Naive thymus-derived CD4-positive, alpha-beta T cell (primary cell): ENCODE data around the gene LDLR. TPM values are rescaled to one million over a fixed set of nuclear protein-coding genes. Genes with fewer than 3 reads are reported as not detected.
"Not testable (repeated sequence)": the region's sequence is repeated elsewhere in the genome, so short reads cannot be mapped to it uniquely, and the experiment has no call there.

Experiments
- ATAC-seq: fragments of 150-1000 bp; cut with Tn5 transposase; 2 replicates; pipeline ENCODE4 v1.10.0; 2021; ENCODE audit warnings: mild to moderate bottlenecking, moderate library complexity
- CTCF ChIA-PET: fragments of 350-600 bp; sonication (Branson Sonifier 250); formaldehyde crosslinking; loops from one replicate; lab custom pipeline; 2021; ENCODE audit warnings: antibody characterized with exemption; lab: Charles Lee
- POLR2A ChIA-PET: fragments of 350-600 bp; sonication (Branson Sonifier 250); formaldehyde crosslinking; loops from one replicate; lab custom pipeline; 2021; ENCODE audit warnings: antibody characterized with exemption, inconsistent platforms; lab: Charles Lee
- DNase-seq, 9 donors: peaks; one replicate each; pipeline versions ENCODE4 v3.0.0 to v3.0.0-alpha.2; 2020 to 2022; ENCODE audit warnings: mixed read lengths in 1 of 9
- H3K27ac ChIP-seq: one replicate; pipeline ENCODE4 v1.7.0; 2013; ENCODE audit warnings: mild to moderate bottlenecking, low read depth, low read length, moderate library complexity
- H3K27me3 ChIP-seq, 2 donors: one replicate each; pipeline ENCODE4 v1.7.0; 2013; ENCODE audit warnings: low read length in 2 of 2, mild to moderate bottlenecking in 2 of 2, moderate library complexity in 2 of 2; ENCODE audit not compliant: control insufficient read depth in 2 of 2, insufficient read depth in 2 of 2
- H3K36me3 ChIP-seq, 3 experiments: 1 replicate in 2 of 3; 2 replicates in 1 of 3; pipeline ENCODE4 v1.7.0; 2013; ENCODE audit warnings: low read length in 3 of 3, mild to moderate bottlenecking in 3 of 3, moderate library complexity in 1 of 3; ENCODE audit not compliant: insufficient read depth in 3 of 3, control insufficient read depth in 2 of 3
- H3K4me1 ChIP-seq, 2 donors: one replicate each; pipeline ENCODE4 v1.7.0; 2013; ENCODE audit warnings: low read length in 2 of 2, mild to moderate bottlenecking in 2 of 2, moderate library complexity in 1 of 2; ENCODE audit not compliant: control insufficient read depth in 2 of 2, insufficient read depth in 2 of 2
- H3K4me3 ChIP-seq: 2 replicates; pipeline ENCODE4 v1.7.0; 2013; ENCODE audit warnings: mild to moderate bottlenecking, low read length
- H3K9me3 ChIP-seq, 3 experiments: 1 replicate in 2 of 3; 2 replicates in 1 of 3; pipeline ENCODE4 v1.7.0; 2013; ENCODE audit warnings: low read length in 3 of 3; ENCODE audit not compliant: control insufficient read depth in 2 of 3
- H3K27ac Mint-ChIP-seq, 9 donors: one replicate each; pipeline ENCODE4 v1.8.0; 2020 to 2022; ENCODE audit warnings: mixed read lengths in 9 of 9, mild to moderate bottlenecking in 8 of 9, moderate library complexity in 5 of 9, inconsistent platforms in 2 of 9
- H3K27me3 Mint-ChIP-seq, 5 donors: one replicate each; pipeline ENCODE4 v1.8.0; 2021 to 2022; ENCODE audit warnings: mixed read lengths in 5 of 5, mild to moderate bottlenecking in 1 of 5
- H3K36me3 Mint-ChIP-seq, 5 donors: one replicate each; pipeline ENCODE4 v1.8.0; 2020 to 2022; ENCODE audit warnings: mixed read lengths in 5 of 5, mild to moderate bottlenecking in 3 of 5, inconsistent platforms in 1 of 5
- H3K4me1 Mint-ChIP-seq, 7 donors: one replicate each; pipeline ENCODE4 v1.8.0; 2020 to 2022; ENCODE audit warnings: mixed read lengths in 7 of 7, mild to moderate bottlenecking in 3 of 7, inconsistent platforms in 1 of 7
- H3K4me3 Mint-ChIP-seq, 10 donors: one replicate each; pipeline ENCODE4 v1.8.0; 2020 to 2022; ENCODE audit warnings: mild to moderate bottlenecking in 10 of 10, mixed read lengths in 10 of 10, moderate library complexity in 6 of 10, inconsistent platforms in 2 of 10
- H3K9me3 Mint-ChIP-seq, 11 donors: one replicate each; pipeline ENCODE4 v1.8.0; 2020 to 2022; ENCODE audit warnings: mixed read lengths in 11 of 11, mild to moderate bottlenecking in 4 of 11, inconsistent platforms in 1 of 11, moderate library complexity in 1 of 11
- intact Hi-C, 2 donors: fragments of 100-400 bp; cut with micrococcal nuclease; formaldehyde crosslinking; loops; one replicate each; pipeline ENCODE4 v1.15.1; 2023
- microRNA-seq: library from miRNA; unstranded; fragments of <30 nt; microRNA quantifications from one replicate; pipeline ENCODE4 v1.2.0, GENCODE V29; 2022; ENCODE audit warnings: borderline microRNAs expressed
- polyA plus RNA-seq, 2 donors: library from polyadenylated mRNA; unstranded; fragments of 300-500 nt; fragmentation: Illumina TruSeq; gene quantifications; one replicate each; pipeline ENCODE4 v1.2.3, GENCODE V29; 2021
- total RNA-seq, 6 experiments: library from RNA in 5 of 6; stranded (reverse) in 5 of 6; gene quantifications; 1 replicate in 5 of 6; 2 replicates in 1 of 6; pipeline ENCODE4 v1.2.3 and lab custom pipeline; 2021 to 2026

Gene LDLR
- total and polyA plus RNA-seq, 7 experiments from 2014 or later = 5.5 to 90.3 (median 34.2) TPM

DNA sequence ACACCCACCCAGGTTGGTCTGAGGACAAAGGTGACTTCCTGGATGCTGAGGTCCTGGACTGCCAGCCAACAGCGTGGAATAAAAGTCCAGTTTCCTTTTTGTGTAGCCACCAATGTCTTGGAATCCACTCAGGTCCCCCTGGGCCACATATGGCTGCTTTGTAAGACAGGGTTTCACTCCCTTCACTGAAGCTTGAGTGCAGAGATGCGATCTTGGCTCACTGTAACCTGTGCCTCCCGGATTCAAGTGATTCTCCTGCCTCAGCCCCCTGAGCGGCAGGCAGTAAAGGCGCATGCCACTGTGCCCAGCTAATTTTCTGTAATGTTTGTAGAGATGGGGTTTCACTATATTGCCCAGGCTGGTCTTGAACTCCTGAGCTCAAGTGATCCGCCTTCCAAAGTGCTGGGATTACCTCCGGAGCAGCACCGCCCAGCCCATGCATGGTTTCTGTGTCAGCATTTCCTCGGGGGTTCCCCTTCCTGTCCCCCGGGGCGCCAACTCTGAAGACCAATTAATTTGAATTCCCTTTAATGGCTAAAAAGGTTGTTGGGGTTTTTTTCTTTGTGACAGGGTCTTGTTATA is 90.5 kb downstream of the LDLR start:
- H3K27ac ChIP-seq = no peak overlapping the region
- ChIA-PET CTCF (no interaction called here), POLR2A (no interaction called here)
- intact Hi-C loops = no loop called here
- no peak for DNase-seq
- H3K4me1 Mint-ChIP-seq = peaks cover 0 to 7% (median 0%) of the 10 kb centered on the region in 7 donors
- no peaks in the 10 kb centered on the region for H3K36me3 ChIP-seq
- H3K36me3 Mint-ChIP-seq = no peaks in the 10 kb centered on the region
- H3K4me3 ChIP-seq = no peak overlapping the region
- H3K9me3 ChIP-seq = no peaks in the 10 kb centered on the region
- no peak for ATAC-seq
- no peaks in the 10 kb centered on the region for H3K27me3 ChIP-seq
- no peak overlapping the region for H3K27ac Mint-ChIP-seq
- H3K9me3 Mint-ChIP-seq = peaks cover 0 to 3% (median 0%) of the 10 kb centered on the region in 11 donors
- H3K27me3 Mint-ChIP-seq = peaks cover 0 to 6% (median 0%) of the 10 kb centered on the region in 5 donors
- no peaks in the 10 kb centered on the region for H3K4me1 ChIP-seq
- H3K4me3 Mint-ChIP-seq = no peak overlapping the region

DNA sequence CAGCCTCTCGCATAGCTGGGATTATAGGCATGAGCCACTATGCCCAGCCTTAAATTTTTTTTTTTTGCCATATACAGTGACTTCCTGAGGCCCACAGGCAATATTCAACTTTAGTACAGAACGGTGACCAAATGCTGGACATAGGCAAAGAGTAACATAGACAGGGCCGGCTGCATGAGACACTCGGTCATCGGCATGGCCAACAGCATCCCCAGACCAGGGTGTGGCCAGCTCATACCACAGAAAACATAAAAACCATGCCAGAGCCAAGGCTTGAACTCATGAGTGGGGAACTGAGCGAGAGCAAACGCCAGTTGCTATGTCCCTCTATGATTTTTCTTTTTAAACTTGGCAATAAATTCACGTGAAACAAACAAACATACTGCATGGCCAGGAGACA is 91.1 kb downstream of the LDLR start:
- Mint-ChIP-seq H3K36me3 (no peaks in the 10 kb centered on the region), H3K27ac (no peak overlapping the region), H3K27me3 (peaks cover 0 to 6% (median 0%) of the 10 kb centered on the region in 5 donors), H3K4me3 (no peak overlapping the region), H3K9me3 (peaks cover 0 to 3% (median 0%) of the 10 kb centered on the region in 11 donors), H3K4me1 (peaks cover 0 to 7% (median 0%) of the 10 kb centered on the region in 7 donors)
- H3K4me3 ChIP-seq = no peak overlapping the region
- H3K27ac ChIP-seq = no peak overlapping the region
- DNase-seq (no peak), ATAC-seq (no peak)
- no peaks in the 10 kb centered on the region for H3K9me3 ChIP-seq
- H3K4me1 ChIP-seq = no peaks in the 10 kb centered on the region
- ChIA-PET POLR2A (no interaction called here), CTCF (no interaction called here)
- H3K36me3 ChIP-seq = no peaks in the 10 kb centered on the region
- intact Hi-C loops = no loop called here
- H3K27me3 ChIP-seq = no peaks in the 10 kb centered on the region

DNA sequence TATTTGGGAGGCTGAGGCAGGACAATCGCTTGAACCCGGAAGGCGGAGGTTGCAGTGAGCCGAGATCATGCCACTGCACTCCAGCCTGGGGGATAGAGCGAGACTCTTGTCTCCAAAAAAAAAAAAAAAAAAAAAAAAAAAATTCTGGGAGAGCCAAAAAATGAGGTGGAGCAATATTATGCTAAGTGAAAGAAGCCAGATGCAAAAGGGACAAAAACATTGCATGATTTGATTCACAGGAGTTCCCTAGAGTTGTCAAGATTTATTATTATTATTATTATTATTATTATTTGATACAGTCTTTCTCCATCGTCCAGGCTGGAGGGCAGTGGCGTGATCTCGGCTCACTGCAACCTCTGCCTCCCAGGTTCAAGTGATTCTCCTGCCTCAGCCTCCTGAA is 91.7 kb downstream of the LDLR start:
- CTCF ChIA-PET, H3K4me3 Mint-ChIP-seq, DNase-seq, H3K9me3 ChIP-seq, H3K4me1 Mint-ChIP-seq, intact Hi-C loops, ATAC-seq, H3K36me3 ChIP-seq, H3K36me3 Mint-ChIP-seq, H3K27me3 Mint-ChIP-seq, H3K4me3 ChIP-seq, H3K27ac ChIP-seq, POLR2A ChIA-PET, H3K27ac Mint-ChIP-seq, H3K9me3 Mint-ChIP-seq, H3K27me3 ChIP-seq, H3K4me1 ChIP-seq: not testable (repeated sequence)

DNA sequence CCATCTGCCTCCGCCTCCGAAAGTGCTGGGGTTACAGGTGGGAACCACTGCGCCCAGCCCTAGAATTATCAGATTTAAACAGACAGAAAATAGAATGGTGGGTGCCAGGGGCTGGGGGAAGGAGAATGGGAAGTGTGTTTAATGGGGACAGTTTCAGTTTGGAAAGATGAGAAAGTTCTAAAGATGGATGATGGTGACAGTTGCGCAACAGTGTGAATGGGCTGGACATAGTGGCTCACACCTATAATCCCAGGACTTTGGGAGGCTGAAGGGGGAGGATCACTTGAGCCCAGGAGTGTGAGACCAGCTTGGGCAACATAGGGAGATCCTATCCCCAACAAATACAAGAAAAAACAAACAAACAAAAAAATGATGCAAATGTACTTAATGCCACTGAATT is 92.2 kb downstream of the LDLR start:
- Mint-ChIP-seq H3K27me3 (peaks cover 0 to 6% (median 0%) of the 10 kb centered on the region in 5 donors), H3K4me1 (peaks cover 0 to 7% (median 0%) of the 10 kb centered on the region in 7 donors), H3K27ac (no peak overlapping the region), H3K9me3 (peaks cover 0 to 3% (median 0%) of the 10 kb centered on the region in 11 donors), H3K4me3 (no peak overlapping the region), H3K36me3 (no peaks in the 10 kb centered on the region)
- intact Hi-C loops = no loop called here
- no peaks in the 10 kb centered on the region for H3K36me3 ChIP-seq
- DNase-seq (no peak), ATAC-seq (no peak)
- H3K4me1 ChIP-seq = no peaks in the 10 kb centered on the region
- ChIA-PET CTCF (no interaction called here), POLR2A (no interaction called here)
- H3K9me3 ChIP-seq = no peaks in the 10 kb centered on the region
- H3K27me3 ChIP-seq = no peaks in the 10 kb centered on the region
- H3K27ac ChIP-seq = no peak overlapping the region
- no peak overlapping the region for H3K4me3 ChIP-seq

Small RNA genes lying within 50 kb of the gene (microRNA-seq; reads per million reads assigned to microRNA genes)
- not detected for gene MIR6886

Other genes starting within 250 kb of the LDLR start
- 10 to 100 TPM in 1 of 5 experiments, 1 to 10 TPM in 4; 2.5 to 50.5 (median 3.5) TPM for gene C19orf38, start 241.0 kb upstream of the LDLR start, total RNA-seq
- 1 to 10 TPM; 1.4 to 2.8 TPM for gene C19orf38, start 241.0 kb upstream of the LDLR start, polyA plus RNA-seq
- gene CARM1, start 217.9 kb upstream of the LDLR start, total RNA-seq = 10 to 100 TPM; 21.3 to 43.1 (median 27.2) TPM
- under 1 TPM; 0.69 to 0.94 TPM for gene CARM1, start 217.9 kb upstream of the LDLR start, polyA plus RNA-seq
- gene YIPF2, start 160.8 kb upstream of the LDLR start, total RNA-seq = 10 to 100 TPM; 20.5 to 27.9 (median 26.2) TPM
- gene YIPF2, start 160.8 kb upstream of the LDLR start, polyA plus RNA-seq = 10 to 100 TPM; 11.7 to 12.9 TPM
- gene TIMM29, start 160.7 kb upstream of the LDLR start, total RNA-seq = 10 to 100 TPM; 15.8 to 33.4 (median 24.7) TPM
- 10 to 100 TPM; 27.1 to 47.5 TPM for gene TIMM29, start 160.7 kb upstream of the LDLR start, polyA plus RNA-seq
- gene SMARCA4, start 128.4 kb upstream of the LDLR start, total RNA-seq = 100 to 1,000 TPM in 4 of 5 experiments, 10 to 100 TPM in 1; 96.0 to 126 (median 104) TPM
- gene SMARCA4, start 128.4 kb upstream of the LDLR start, polyA plus RNA-seq = 10 to 100 TPM; 11.8 to 33.9 TPM
- gene SPC24, start 66.3 kb downstream of the LDLR start, total RNA-seq = 10 to 100 TPM in 1 of 5 experiments, 1 to 10 TPM in 2, under 1 TPM in 2; 0.56 to 45.4 (median 1.9) TPM
- under 1 TPM in 1 of 2 donors, not detected in 1; 0.33 TPM for gene SPC24, start 66.3 kb downstream of the LDLR start, polyA plus RNA-seq
- 1 to 10 TPM in 1 of 5 experiments, under 1 TPM in 4; 0.32 to 2.9 (median 0.53) TPM for gene KANK2, start 108.1 kb downstream of the LDLR start, total RNA-seq
- not detected for gene KANK2, start 108.1 kb downstream of the LDLR start, polyA plus RNA-seq
- gene ANGPTL8, start 150.2 kb downstream of the LDLR start, total RNA-seq = not detected
- gene ANGPTL8, start 150.2 kb downstream of the LDLR start, polyA plus RNA-seq = not detected
- 1 to 10 TPM in 2 of 5 experiments, under 1 TPM in 1, not detected in 2; 0.73 to 5.2 (median 1.5) TPM for gene DOCK6, start 173.1 kb downstream of the LDLR start, total RNA-seq
- gene DOCK6, start 173.1 kb downstream of the LDLR start, polyA plus RNA-seq = not detected
- gene TSPAN16, start 206.7 kb downstream of the LDLR start, total RNA-seq = not detected
- gene TSPAN16, start 206.7 kb downstream of the LDLR start, polyA plus RNA-seq = not detected